GM18498 (cell line): ENCODE measurements around the gene PLA2G4E.
A peak's percentile ranks its signal among the peaks of the same experiment; 100 is the strongest.

Source experiments
- ATAC-seq: cut with Tn5 transposase; IDR thresholded peaks from one replicate; pipeline ENCODE4 v1.9.1; 2021; ENCODE audit warnings: mild to moderate bottlenecking, moderate library complexity; ENCODE audit not compliant: unreplicated experiment

PLA2G4E gene

GRCh38 chr15:41957021-41957897, 63.6 kb downstream of the PLA2G4E start:
- peak; percentile 71 for ATAC-seq

- ATAC-seq = no peak
Measured at GRCh38 chr15:41955807-41956525, 64.9 kb downstream of the PLA2G4E start.

- no peak for ATAC-seq
Measured at GRCh38 chr15:41955100-41955499, 65.7 kb downstream of the PLA2G4E start.

GRCh38 chr15:41954036-41954435, 66.8 kb downstream of the PLA2G4E start:
- no peak for ATAC-seq

GRCh38 chr15:41952013-41952563, 68.8 kb downstream of the PLA2G4E start:
- no peak for ATAC-seq

- no peak for ATAC-seq
Measured at GRCh38 chr15:41951571-41951970, 69.3 kb downstream of the PLA2G4E start.

- no peak for ATAC-seq
Measured at GRCh38 chr15:41950489-41950888, 70.4 kb downstream of the PLA2G4E start.

GRCh38 chr15:41950127-41950483, 70.7 kb downstream of the PLA2G4E start:
- ATAC-seq = no peak

GRCh38 chr15:41949401-41950126, 71.3 kb downstream of the PLA2G4E start:
- ATAC-seq = no peak

- ATAC-seq = no peak
Measured at GRCh38 chr15:41948490-41948889, 72.4 kb downstream of the PLA2G4E start.

- no peak for ATAC-seq
Measured at GRCh38 chr15:41946970-41947369, 73.9 kb downstream of the PLA2G4E start.

- no peak for ATAC-seq
Measured at GRCh38 chr15:41945731-41946130, 75.1 kb downstream of the PLA2G4E start.

GRCh38 chr15:41945221-41945620, 75.6 kb downstream of the PLA2G4E start:
- no peak for ATAC-seq

GRCh38 chr15:41944313-41944940, 76.4 kb downstream of the PLA2G4E start:
- ATAC-seq = no peak

GRCh38 chr15:41943543-41944312, 77.1 kb downstream of the PLA2G4E start:
- ATAC-seq = no peak

GRCh38 chr15:41942886-41943285, 78.0 kb downstream of the PLA2G4E start:
- ATAC-seq = no peak

GRCh38 chr15:41941644-41942415, 79.0 kb downstream of the PLA2G4E start:
- ATAC-seq = no peak

GRCh38 chr15:41940441-41940857, 80.4 kb downstream of the PLA2G4E start:
- ATAC-seq = no peak

GRCh38 chr15:41939986-41940385, 80.9 kb downstream of the PLA2G4E start:
- ATAC-seq = no peak
